Fibroblast of lung (primary cell): ENCODE measurements around the gene HNF1B. TPM values are rescaled to one million over a fixed set of nuclear protein-coding genes. Genes with fewer than 3 reads are reported as not detected.

Experiments
- DNase-seq, 2 donors: peaks; one replicate each; pipeline versions ENCODE4 v3.0.0 to v3.0.0-alpha.2; 2010; ENCODE audit warnings: low read depth in 2 of 2
- H2AFZ ChIP-seq: 2 replicates; pipeline ENCODE4 v1.5.1; 2012; ENCODE audit warnings: low read length, control low read depth, inconsistent platforms
- H3K27ac ChIP-seq: 2 replicates; pipeline ENCODE4 v1.5.1; 2011; ENCODE audit warnings: low read length, control low read depth; ENCODE audit not compliant: insufficient read depth
- H3K27me3 ChIP-seq: 2 replicates; pipeline ENCODE4 v1.5.1; 2011; ENCODE audit warnings: mild to moderate bottlenecking, low read length; ENCODE audit not compliant: control insufficient read depth, insufficient read depth
- H3K36me3 ChIP-seq: 2 replicates; pipeline ENCODE4 v1.5.1; 2011; ENCODE audit warnings: low read length; ENCODE audit not compliant: control insufficient read depth, insufficient read depth
- H3K4me1 ChIP-seq: 2 replicates; pipeline ENCODE4 v1.5.1; 2011; ENCODE audit warnings: low read length; ENCODE audit not compliant: control insufficient read depth, insufficient read depth; ENCODE audit errors: extremely low read depth
- H3K4me2 ChIP-seq: 2 replicates; pipeline ENCODE4 v1.5.1; 2011; ENCODE audit warnings: low read length, control low read depth; ENCODE audit not compliant: insufficient read depth; ENCODE audit errors: extremely low read depth
- H3K4me3 ChIP-seq, 4 experiments: fragments of 200-600 bp in 1 of 4; sonication (generic) in 1 of 4; replicated peaks in 1 of 4; 2 replicates each; pipeline ENCODE4 v1.5.1; 2011 to 2016; ENCODE audit warnings: low read length in 4 of 4, low read depth in 3 of 4, mild to moderate bottlenecking in 3 of 4, control low read depth in 2 of 4, inconsistent platforms in 1 of 4, mixed read lengths in 1 of 4; ENCODE audit not compliant: insufficient read depth in 1 of 4; ENCODE audit errors: control extremely low read depth in 1 of 4
- H3K79me2 ChIP-seq: 2 replicates; pipeline ENCODE4 v1.5.1; 2012; ENCODE audit warnings: mild to moderate bottlenecking, low read length, inconsistent platforms; ENCODE audit not compliant: control insufficient read depth, insufficient read depth
- H3K9ac ChIP-seq: 2 replicates; pipeline ENCODE4 v1.5.1; 2011; ENCODE audit warnings: mild to moderate bottlenecking, low read length, control low read depth; ENCODE audit not compliant: insufficient read depth
- H3K9me3 ChIP-seq: 2 replicates; pipeline ENCODE4 v1.5.1; 2012; ENCODE audit warnings: low read depth, low read length; ENCODE audit not compliant: control insufficient read depth, insufficient read depth
- H4K20me1 ChIP-seq: 2 replicates; pipeline ENCODE4 v1.5.1; 2011; ENCODE audit warnings: low read length; ENCODE audit not compliant: control insufficient read depth, insufficient read depth; ENCODE audit errors: extremely low read depth
- CTCF ChIP-seq, 2 donors: IDR thresholded peaks in 1 of 2; conservative IDR thresholded peaks in 1 of 2; 1 replicate in 1 of 2; 2 replicates in 1 of 2; pipeline ENCODE4 v1.5.1; 2011 to 2012; ENCODE audit warnings: low read length in 2 of 2, control low read depth in 1 of 2, inconsistent platforms in 1 of 2, low read depth in 1 of 2, mild to moderate bottlenecking in 1 of 2
- EZH2 ChIP-seq: IDR thresholded peaks from 2 replicates; pipeline ENCODE4 v1.5.1; 2012; ENCODE audit warnings: low read length, control low read depth, mild to moderate bottlenecking; ENCODE audit errors: missing control alignments
- polyA plus RNA-seq, 2 donors: library from polyadenylated mRNA; depleted of rRNA in 1 of 2; stranded (reverse) in 1 of 2; unstranded in 1 of 2; fragments of >200 nt; gene quantifications; 2 replicates each; pipeline ENCODE4 v1.2.1, GENCODE V29; 2011 to 2012; ENCODE audit warnings: missing spikeins in 1 of 2
- total RNA-seq: library from RNA; depleted of rRNA; stranded (reverse); fragments of >200 nt; gene quantifications from 2 replicates; pipeline ENCODE4 v1.2.1, GENCODE V29; 2014

The HNF1B gene
- total and polyA plus RNA-seq, 2 donors (not counting 1 experiment from before 2014, with no cell fraction given) = not detected

- H3K4me1 ChIP-seq = no peaks in the 10 kb centered on the region
- no peak for DNase-seq
- no peaks in the 10 kb centered on the region for H3K9me3 ChIP-seq
- no peak overlapping the region for H3K9ac ChIP-seq
- H3K27ac ChIP-seq = no peak overlapping the region
- no peak overlapping the region for H3K4me2 ChIP-seq
- TF ChIP-seq CTCF (conservative IDR thresholded peaks at IDR 0.05 in 1 of 2, IDR thresholded peaks at IDR 0.05 in 1 of 2; ENCODE audit: low read depth in 1 of 2, low read length in 2 of 2) (no peak), EZH2 (no peak)
- no peak overlapping the region for H3K4me3 ChIP-seq
- no peaks in the 10 kb centered on the region for H4K20me1 ChIP-seq
- no peak overlapping the region for H2AFZ ChIP-seq
- H3K79me2 ChIP-seq = no peaks in the 10 kb centered on the region
- no peaks in the 10 kb centered on the region for H3K27me3 ChIP-seq
- H3K36me3 ChIP-seq = no peaks in the 10 kb centered on the region
Measured at GRCh38 chr17:37662353-37662752, 82.5 kb downstream of the HNF1B start.

DNA sequence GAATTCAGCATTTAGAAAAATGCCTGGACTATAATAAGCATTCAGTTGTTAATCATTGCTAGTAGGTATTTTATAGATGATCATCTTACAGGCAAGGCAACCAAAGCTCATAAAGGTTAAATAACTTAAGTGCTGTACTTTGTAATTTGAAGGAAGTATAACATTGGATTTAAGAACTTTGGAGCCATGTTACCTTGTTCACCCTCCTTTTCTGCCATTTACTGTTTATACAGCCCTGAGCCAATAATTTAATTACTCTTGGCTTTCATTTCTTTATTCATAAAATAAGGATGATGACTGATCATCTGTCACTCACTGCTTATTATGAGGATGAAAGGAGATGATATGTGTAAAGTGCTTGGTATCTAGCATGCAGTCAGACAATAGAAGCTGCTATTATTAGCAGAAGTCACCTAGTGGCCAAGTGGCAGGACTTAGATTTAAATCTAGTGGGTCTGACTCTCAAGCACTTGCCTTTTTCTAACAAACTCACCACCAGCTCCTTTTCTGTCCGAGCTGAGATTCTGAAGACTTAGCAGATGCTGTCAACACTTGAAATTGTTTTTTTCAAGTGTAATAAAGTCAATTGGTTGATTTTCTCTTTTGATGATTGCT lies 83.4 kb downstream of the HNF1B start:
- no peaks in the 10 kb centered on the region for H4K20me1 ChIP-seq
- no peaks in the 10 kb centered on the region for H3K27me3 ChIP-seq
- H3K27ac ChIP-seq = no peak overlapping the region
- H3K4me3 ChIP-seq = no peak overlapping the region
- no peak overlapping the region for H3K4me2 ChIP-seq
- TF ChIP-seq CTCF (conservative IDR thresholded peaks at IDR 0.05 in 1 of 2, IDR thresholded peaks at IDR 0.05 in 1 of 2; ENCODE audit: low read depth in 1 of 2, low read length in 2 of 2) (no peak), EZH2 (no peak)
- H3K36me3 ChIP-seq = no peaks in the 10 kb centered on the region
- H3K9me3 ChIP-seq = no peaks in the 10 kb centered on the region
- no peaks in the 10 kb centered on the region for H3K79me2 ChIP-seq
- no peak overlapping the region for H2AFZ ChIP-seq
- H3K9ac ChIP-seq = no peak overlapping the region
- no peak for DNase-seq
- H3K4me1 ChIP-seq = no peaks in the 10 kb centered on the region

DNA sequence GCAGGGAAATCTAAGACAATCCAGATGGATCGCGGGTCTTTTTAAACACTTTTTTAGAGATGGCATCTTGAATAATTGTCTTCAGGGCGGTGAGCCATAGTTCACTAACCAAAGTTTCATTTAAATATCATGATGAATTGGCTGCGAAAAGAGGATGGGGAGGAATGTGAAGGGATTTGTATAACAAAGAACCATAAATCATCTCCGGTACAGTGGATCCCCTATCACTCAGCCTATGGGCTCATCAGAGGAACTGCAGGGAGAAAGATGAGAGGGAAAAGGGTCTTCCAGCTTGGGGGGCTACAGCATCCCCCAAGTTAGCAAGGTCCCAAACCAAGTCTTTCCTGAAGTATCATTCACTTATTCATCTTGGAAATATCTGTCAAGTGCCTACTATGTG lies 84.9 kb downstream of the HNF1B start:
- H3K4me1 ChIP-seq = no peaks in the 10 kb centered on the region
- H3K27me3 ChIP-seq = no peaks in the 10 kb centered on the region
- H3K36me3 ChIP-seq = no peaks in the 10 kb centered on the region
- DNase-seq = no peak
- H4K20me1 ChIP-seq = no peaks in the 10 kb centered on the region
- H3K79me2 ChIP-seq = no peaks in the 10 kb centered on the region
- H2AFZ ChIP-seq = no peak overlapping the region
- H3K9me3 ChIP-seq = no peaks in the 10 kb centered on the region
- no peak overlapping the region for H3K27ac ChIP-seq
- no peak overlapping the region for H3K9ac ChIP-seq
- TF ChIP-seq EZH2 (no peak), CTCF (conservative IDR thresholded peaks at IDR 0.05 in 1 of 2, IDR thresholded peaks at IDR 0.05 in 1 of 2; ENCODE audit: low read depth in 1 of 2, low read length in 2 of 2) (no peak)
- H3K4me3 ChIP-seq = no peak overlapping the region
- H3K4me2 ChIP-seq = no peak overlapping the region
